RWPE2 (cell line): ENCODE data around the gene BMP7.

Source experiments
- ATAC-seq: fragments of 200-7000 bp; cut with Tn5 transposase; 3 replicates; pipeline ENCODE4 v1.9.1; 2021; ENCODE audit warnings: low read depth
- DNase-seq: peaks from one replicate; pipeline ENCODE4 v3.0.0-alpha.2; 2020; ENCODE audit warnings: low spot score
- H3K27ac ChIP-seq: fragments of 450-650 bp; 2 replicates; pipeline ENCODE4 v1.5.1; 2017; ENCODE audit warnings: mild to moderate bottlenecking; ENCODE audit not compliant: poor library complexity, severe bottlenecking
- H3K27me3 ChIP-seq: fragments of 250-450 bp; sonication (Bioruptor Pico); 2 replicates; pipeline ENCODE4 v1.5.1; 2021; ENCODE audit warnings: mild to moderate bottlenecking, moderate library complexity; ENCODE audit not compliant: insufficient read depth, poor library complexity, severe bottlenecking
- H3K36me3 ChIP-seq: fragments of 250-450 bp; sonication (Bioruptor Pico); 2 replicates; pipeline ENCODE4 v1.5.1; 2020; ENCODE audit warnings: low read depth, mild to moderate bottlenecking, moderate library complexity
- H3K4me1 ChIP-seq: fragments of 250-450 bp; sonication (Bioruptor Pico); 2 replicates; pipeline ENCODE4 v1.5.1; 2021; ENCODE audit warnings: mild to moderate bottlenecking, moderate library complexity; ENCODE audit not compliant: insufficient read depth, poor library complexity, severe bottlenecking
- H3K4me3 ChIP-seq: fragments of 250-450 bp; sonication (Bioruptor Pico); 2 replicates; pipeline ENCODE4 v1.5.1; 2021; ENCODE audit warnings: mild to moderate bottlenecking, moderate library complexity; ENCODE audit not compliant: severe bottlenecking
- H3K9me3 ChIP-seq: fragments of 250-450 bp; sonication (Bioruptor Pico); 2 replicates; pipeline ENCODE4 v1.5.1; 2021; ENCODE audit warnings: mild to moderate bottlenecking, moderate library complexity; ENCODE audit not compliant: severe bottlenecking
- TF ChIP-seq, protein P1 (sequence below): fragments of 450-650 bp; IDR thresholded peaks from one replicate; pipeline ENCODE4 v1.5.1; 2017; ENCODE audit warnings: mild to moderate bottlenecking, moderate library complexity; ENCODE audit not compliant: poor library complexity, severe bottlenecking

BMP7 gene

DNA sequence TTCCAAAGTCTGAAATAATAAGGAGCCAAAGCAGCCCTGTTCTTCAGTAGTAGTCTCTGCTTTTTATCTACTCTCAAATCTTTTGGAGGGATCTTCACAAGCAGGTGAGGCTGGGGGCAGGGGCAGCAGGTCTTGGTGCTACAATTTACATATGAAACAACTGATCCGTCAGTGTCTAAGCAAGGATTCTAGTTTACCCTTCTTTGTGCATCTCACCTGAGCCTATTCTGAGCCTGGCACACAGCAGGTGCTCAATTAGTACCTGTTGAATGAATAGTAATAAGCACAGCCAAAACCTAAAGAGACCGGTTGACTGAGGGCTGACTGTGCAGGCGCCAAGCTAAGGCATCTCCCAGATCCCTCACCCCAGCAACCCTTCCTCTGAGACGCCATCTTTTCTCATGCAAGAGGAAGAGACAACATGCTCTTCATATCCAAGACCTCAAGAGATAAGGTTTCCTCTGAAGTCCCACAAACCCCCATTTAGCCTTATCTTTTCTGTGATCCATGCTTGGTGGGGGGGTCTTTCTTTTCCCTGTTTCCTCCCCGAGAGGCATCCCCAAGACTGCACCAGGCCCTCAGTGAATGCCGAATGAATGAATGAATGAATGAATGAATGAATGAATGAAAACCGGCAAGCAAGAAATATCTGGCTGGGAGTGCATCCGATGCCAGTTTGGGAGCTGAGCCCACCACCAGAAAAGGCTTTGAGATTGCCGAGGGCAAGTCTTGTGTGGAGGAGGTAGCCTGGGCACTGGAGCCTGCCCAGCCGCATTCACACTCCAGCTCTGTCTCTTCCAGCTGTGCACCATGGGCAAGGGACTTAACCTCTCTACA lies 2.9 kb upstream of the BMP7 start:
- H3K27me3 ChIP-seq: peaks cover 97% of the 10 kb centered on the region
- no peaks in the 10 kb centered on the region for H3K36me3 ChIP-seq
- no peak for DNase-seq
- H3K4me1 ChIP-seq: no peaks in the 10 kb centered on the region
- H3K27ac ChIP-seq: no peak overlapping the region
- H3K9me3 ChIP-seq: no peaks in the 10 kb centered on the region
- H3K4me3 ChIP-seq: no peak overlapping the region
- no peak for ATAC-seq
- TF ChIP-seq, protein P1, sequence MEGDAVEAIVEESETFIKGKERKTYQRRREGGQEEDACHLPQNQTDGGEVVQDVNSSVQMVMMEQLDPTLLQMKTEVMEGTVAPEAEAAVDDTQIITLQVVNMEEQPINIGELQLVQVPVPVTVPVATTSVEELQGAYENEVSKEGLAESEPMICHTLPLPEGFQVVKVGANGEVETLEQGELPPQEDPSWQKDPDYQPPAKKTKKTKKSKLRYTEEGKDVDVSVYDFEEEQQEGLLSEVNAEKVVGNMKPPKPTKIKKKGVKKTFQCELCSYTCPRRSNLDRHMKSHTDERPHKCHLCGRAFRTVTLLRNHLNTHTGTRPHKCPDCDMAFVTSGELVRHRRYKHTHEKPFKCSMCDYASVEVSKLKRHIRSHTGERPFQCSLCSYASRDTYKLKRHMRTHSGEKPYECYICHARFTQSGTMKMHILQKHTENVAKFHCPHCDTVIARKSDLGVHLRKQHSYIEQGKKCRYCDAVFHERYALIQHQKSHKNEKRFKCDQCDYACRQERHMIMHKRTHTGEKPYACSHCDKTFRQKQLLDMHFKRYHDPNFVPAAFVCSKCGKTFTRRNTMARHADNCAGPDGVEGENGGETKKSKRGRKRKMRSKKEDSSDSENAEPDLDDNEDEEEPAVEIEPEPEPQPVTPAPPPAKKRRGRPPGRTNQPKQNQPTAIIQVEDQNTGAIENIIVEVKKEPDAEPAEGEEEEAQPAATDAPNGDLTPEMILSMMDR: no peak

DNA sequence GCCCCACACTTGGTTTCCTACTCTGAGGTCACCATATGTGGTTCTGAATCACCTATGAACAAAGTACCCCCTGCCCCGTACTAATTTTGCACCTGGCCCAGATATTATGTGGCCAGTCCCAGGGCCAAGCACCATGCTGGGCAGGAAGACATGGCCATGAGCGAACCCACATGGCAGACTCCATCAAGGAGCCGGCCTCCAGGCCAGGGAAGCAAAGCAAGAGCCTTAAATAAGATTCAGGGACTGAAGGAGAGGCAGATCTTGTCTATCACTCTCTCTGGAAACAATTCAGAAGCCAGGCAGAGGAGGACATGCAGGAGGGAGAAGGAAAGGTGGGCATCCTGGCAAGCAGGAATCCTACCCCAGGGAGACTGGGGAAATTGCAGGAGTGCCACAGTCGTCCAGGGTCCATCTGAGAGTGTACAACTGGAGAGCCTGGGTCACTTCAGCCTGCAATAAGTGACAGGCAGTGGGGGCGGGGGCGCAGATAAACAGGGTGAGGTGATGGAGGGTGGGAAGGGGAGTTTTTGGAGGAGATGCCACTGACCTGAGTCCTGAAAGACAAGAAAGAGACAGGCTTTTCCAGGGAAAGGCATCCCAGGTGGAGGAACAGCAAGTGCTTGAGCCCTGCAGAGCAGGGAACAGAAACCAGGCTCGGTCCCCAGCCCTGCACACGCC lies 2.1 kb upstream of the BMP7 start:
- no peak overlapping the region for H3K27ac ChIP-seq
- no peak for ATAC-seq
- H3K4me1 ChIP-seq: no peaks in the 10 kb centered on the region
- no peak for DNase-seq
- H3K9me3 ChIP-seq: no peaks in the 10 kb centered on the region
- peaks cover 99% of the 10 kb centered on the region for H3K27me3 ChIP-seq
- no peaks in the 10 kb centered on the region for H3K36me3 ChIP-seq
- TF ChIP-seq, protein P1: no peak
- no peak overlapping the region for H3K4me3 ChIP-seq

DNA sequence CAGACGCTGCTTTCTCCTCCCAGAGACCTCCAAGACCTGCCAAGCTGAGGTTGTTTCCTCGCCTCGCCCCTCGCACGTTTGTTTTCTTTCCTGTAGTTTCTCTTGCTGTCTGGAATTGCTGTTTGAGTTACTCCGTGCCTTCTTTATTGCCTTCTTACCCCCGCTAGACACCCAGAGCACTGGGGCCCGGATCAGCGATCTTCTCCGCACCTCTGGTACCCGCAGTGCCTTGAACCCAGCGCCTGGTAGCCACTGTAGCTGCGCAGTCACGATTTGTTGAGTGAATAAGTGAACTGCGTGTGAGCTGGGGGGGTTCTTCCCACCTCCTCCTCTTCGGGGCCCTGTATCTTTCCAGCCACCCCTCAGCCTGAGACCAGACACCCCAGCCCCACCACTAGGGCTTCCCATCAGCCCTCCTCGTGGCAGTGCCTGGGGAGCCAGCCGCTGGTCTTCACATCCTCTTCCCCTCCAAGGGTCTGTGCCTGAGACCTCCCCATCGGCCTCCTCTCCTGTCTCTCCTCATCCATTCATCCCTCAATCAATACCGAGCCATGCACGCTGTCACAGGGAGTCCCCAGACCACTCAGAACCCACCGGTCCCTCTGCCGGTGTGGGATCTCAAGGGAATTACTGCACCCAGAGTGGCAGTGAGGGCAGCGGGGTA lies 849 bp upstream of the BMP7 start:
- TF ChIP-seq, protein P1: no peak
- H3K4me3 ChIP-seq: no peak overlapping the region

DNA sequence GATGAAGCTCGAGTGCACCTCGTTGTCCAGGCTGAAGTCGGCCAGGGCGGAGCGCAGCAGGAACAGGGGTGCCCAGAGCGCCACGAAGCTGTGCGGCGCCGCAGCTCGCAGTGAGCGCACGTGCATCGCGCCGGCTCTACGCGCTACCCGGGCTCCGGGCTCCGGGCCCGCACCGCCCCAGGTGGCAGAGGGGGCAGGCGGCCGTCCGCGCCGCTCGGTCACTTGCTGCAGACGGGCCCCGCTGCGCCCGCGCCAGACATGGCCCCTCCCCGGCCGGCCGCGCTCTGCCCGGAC lies 497 bp downstream of the BMP7 start:
- ATAC-seq (peak; percentile 15; the same call in 2 of the 3 replicates), DNase-seq (no peak)
- H3K4me1 ChIP-seq: no peaks in the 10 kb centered on the region
- peaks cover 100% of the 10 kb centered on the region for H3K27me3 ChIP-seq
- TF ChIP-seq, protein P1: no peak
- no peaks in the 10 kb centered on the region for H3K36me3 ChIP-seq
- peak overlapping the region; percentile 11 for H3K4me3 ChIP-seq
- no peak overlapping the region for H3K27ac ChIP-seq
- no peaks in the 10 kb centered on the region for H3K9me3 ChIP-seq

More for the DNA sequence above, 849 bp upstream of the BMP7 start:
- ATAC-seq (no peak), DNase-seq (no peak)
- Histone ChIP-seq H3K9me3 (no peaks in the 10 kb centered on the region), H3K4me1 (no peaks in the 10 kb centered on the region), H3K27ac (no peak overlapping the region), H3K27me3 (peaks cover 100% of the 10 kb centered on the region), H3K36me3 (no peaks in the 10 kb centered on the region)
